Measurements from ENCODE around the gene MRC2.

GRCh38 chr17:62708587-62708986 is 81.1 kb downstream of the MRC2 start:
- TF ChIP-seq CTCF (IDR thresholded peaks at IDR 0.05) (no peak), POLR2A (IDR thresholded peaks at IDR 0.05) (no peak)
